Psoas muscle (tissue), 8 donors: Measurements from ENCODE around the gene NCS1. TPM values are rescaled to one million over a fixed set of nuclear protein-coding genes. Genes with fewer than 3 reads are reported as not detected.

ENCODE experiments used
- ATAC-seq, 4 donors: fragments of 200-7000 bp; cut with Tn5 transposase; one replicate each; pipeline ENCODE4 v1.9.1; 2020; ENCODE audit warnings: moderate library complexity in 3 of 4, mild to moderate bottlenecking in 2 of 4
- DNase-seq, 2 donors: peaks; one replicate each; pipeline ENCODE4 v3.0.0-alpha.2; 2020
- H3K27ac ChIP-seq: fragments of 200-600 bp; one replicate; pipeline ENCODE4 v1.8.0; 2022
- H3K27me3 ChIP-seq, 3 donors: fragments of 200-600 bp in 1 of 3; one replicate each; pipeline versions ENCODE4 v1.6.1 to v1.8.0; 2013 to 2022; ENCODE audit warnings: low read length in 2 of 3, mild to moderate bottlenecking in 2 of 3, moderate library complexity in 1 of 3; ENCODE audit not compliant: insufficient read depth in 3 of 3
- H3K36me3 ChIP-seq, 2 donors: fragments of 200-600 bp in 1 of 2; one replicate each; pipeline versions ENCODE4 v1.6.1 to v1.8.0; 2013 to 2022; ENCODE audit warnings: low read depth in 1 of 2, mild to moderate bottlenecking in 1 of 2, moderate library complexity in 1 of 2; ENCODE audit not compliant: insufficient read depth in 1 of 2
- H3K4me1 ChIP-seq: fragments of 200-600 bp; one replicate; pipeline ENCODE4 v1.8.0; 2022
- H3K4me3 ChIP-seq: fragments of 200-600 bp; one replicate; pipeline ENCODE4 v1.8.0; 2022; ENCODE audit warnings: mild to moderate bottlenecking
- H3K9me3 ChIP-seq: fragments of 200-600 bp; one replicate; pipeline ENCODE4 v1.8.0; 2022
- WGBS, 3 donors: extraction: QIAGEN DNeasy Blood & Tissue Kit; methylation state at CpG; one replicate each; pipeline versions ENCODE4 v1.1.6 to v1.1.7; 2013; 5-methylcytosine and 5-hydroxymethylcytosine counted together
- intact Hi-C, 2 donors: fragments of 100-400 bp; cut with DNase I; formaldehyde crosslinking; loops; one replicate each; pipeline versions ENCODE4 v1.11.0 to v1.14.2; 2022
- polyA plus RNA-seq, 3 donors: library from polyadenylated mRNA; stranded (reverse); fragments of 200-250 nt; gene quantifications; one replicate each; pipeline ENCODE4 v1.2.3, GENCODE V29; 2013
- total RNA-seq, 4 donors: library from RNA; stranded (reverse); fragmentation: NEBNext Ultra II Directional in 2 of 4; extraction: Animal tissue kit (Norgen Biotek cat#: 25700) in 2 of 4; gene quantifications; one replicate each; pipeline versions ENCODE4 v1.2.1 to v1.2.4, GENCODE V29; 2021 to 2023
- TF ChIP-seq, protein P1 (sequence below): fragments of 200-600 bp; IDR thresholded peaks from one replicate; pipeline ENCODE4 v1.8.0; 2022; ENCODE audit warnings: antibody characterized with exemption
- donor health status: healthy with polysubstance abuse.
- donor health status: DM: no; HTN: no; CAD: no; lungs with moderate emphysema.
- donor health status: Bipolar disorder and iron deficiency.
- donor health status: healthy.
- donor health status: DM: yes; HTN: yes; CAD: no.
- donor health status: DM: no; HTN: no; CAD: no.
- donor health status: DM: no; HTN: no; CAD: no.
- donor health status: DM: yes; HTN: yes; CAD: no.

The NCS1 gene
- total and polyA plus RNA-seq, 7 donors: 2.9 to 7.5 (median 3.8) TPM

DNA sequence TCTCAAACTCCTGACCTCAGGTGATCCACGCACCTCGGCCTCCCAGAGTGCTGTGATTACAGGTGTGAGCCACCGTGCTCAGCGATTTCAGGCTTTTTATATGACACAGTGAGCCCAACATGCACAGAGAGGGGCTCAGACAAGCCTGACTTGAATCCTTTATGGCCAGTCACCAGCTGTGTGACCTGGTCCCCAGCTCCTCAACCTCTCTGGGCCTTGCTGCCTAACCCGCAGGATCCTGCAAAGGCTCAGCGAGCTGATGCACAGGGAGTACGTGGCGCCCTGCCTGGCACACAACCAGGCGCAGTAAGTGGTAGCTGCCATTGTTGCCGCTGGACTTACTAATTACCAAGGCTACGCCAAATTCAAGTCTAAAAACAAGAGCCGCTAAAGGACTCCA lies 16.6 kb upstream of the NCS1 start:
- DNase-seq (no peak), ATAC-seq (no peak)
- no peaks in the 10 kb centered on the region for H3K36me3 ChIP-seq
- TF ChIP-seq, protein P1, sequence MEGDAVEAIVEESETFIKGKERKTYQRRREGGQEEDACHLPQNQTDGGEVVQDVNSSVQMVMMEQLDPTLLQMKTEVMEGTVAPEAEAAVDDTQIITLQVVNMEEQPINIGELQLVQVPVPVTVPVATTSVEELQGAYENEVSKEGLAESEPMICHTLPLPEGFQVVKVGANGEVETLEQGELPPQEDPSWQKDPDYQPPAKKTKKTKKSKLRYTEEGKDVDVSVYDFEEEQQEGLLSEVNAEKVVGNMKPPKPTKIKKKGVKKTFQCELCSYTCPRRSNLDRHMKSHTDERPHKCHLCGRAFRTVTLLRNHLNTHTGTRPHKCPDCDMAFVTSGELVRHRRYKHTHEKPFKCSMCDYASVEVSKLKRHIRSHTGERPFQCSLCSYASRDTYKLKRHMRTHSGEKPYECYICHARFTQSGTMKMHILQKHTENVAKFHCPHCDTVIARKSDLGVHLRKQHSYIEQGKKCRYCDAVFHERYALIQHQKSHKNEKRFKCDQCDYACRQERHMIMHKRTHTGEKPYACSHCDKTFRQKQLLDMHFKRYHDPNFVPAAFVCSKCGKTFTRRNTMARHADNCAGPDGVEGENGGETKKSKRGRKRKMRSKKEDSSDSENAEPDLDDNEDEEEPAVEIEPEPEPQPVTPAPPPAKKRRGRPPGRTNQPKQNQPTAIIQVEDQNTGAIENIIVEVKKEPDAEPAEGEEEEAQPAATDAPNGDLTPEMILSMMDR: no peak
- H3K9me3 ChIP-seq: no peaks in the 10 kb centered on the region
- H3K4me3 ChIP-seq: no peak overlapping the region
- H3K27me3 ChIP-seq: peaks cover 0 to 8% (median 0%) of the 10 kb centered on the region in 3 donors
- intact Hi-C loops: no loop called here
- H3K4me1 ChIP-seq: no peaks in the 10 kb centered on the region
- H3K27ac ChIP-seq: no peak overlapping the region
- WGBS, 3 donors: 86 to 96% (median 94%) methylated on average over 12 of the region's 12 CpGs

DNA sequence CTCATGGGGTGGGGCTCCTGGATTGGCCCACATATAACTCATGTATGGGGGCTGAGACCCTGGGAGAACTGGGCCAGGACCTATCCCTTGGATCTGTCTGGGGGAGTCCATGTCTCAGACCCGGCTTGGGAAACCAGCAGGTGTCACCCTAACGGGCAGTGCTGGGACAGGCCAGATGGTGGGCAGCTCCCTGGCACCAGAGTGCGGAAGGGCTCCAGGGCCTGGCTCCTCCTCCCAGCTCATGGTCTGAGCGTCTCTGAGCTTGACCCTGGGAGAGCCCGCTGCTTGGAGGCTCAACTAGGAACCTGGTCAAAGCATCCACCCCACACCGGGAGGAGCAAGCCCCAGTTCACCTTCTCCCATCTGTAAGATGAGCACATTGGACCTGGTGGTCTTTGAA lies 15.5 kb upstream of the NCS1 start:
- no peaks in the 10 kb centered on the region for H3K4me1 ChIP-seq
- no peaks in the 10 kb centered on the region for H3K36me3 ChIP-seq
- no peak overlapping the region for H3K27ac ChIP-seq
- H3K4me3 ChIP-seq: no peak overlapping the region
- TF ChIP-seq, protein P1: no peak
- peak in 1 of 2 donors; percentile 63 for DNase-seq
- intact Hi-C loops: no loop called here
- peak in 1 of 4 donors; percentile 47 for ATAC-seq
- peaks cover 0 to 8% (median 0%) of the 10 kb centered on the region in 3 donors for H3K27me3 ChIP-seq
- no peaks in the 10 kb centered on the region for H3K9me3 ChIP-seq
- WGBS, 3 donors: 26 to 35% (median 34%) methylated on average over 6 of the region's 6 CpGs

DNA sequence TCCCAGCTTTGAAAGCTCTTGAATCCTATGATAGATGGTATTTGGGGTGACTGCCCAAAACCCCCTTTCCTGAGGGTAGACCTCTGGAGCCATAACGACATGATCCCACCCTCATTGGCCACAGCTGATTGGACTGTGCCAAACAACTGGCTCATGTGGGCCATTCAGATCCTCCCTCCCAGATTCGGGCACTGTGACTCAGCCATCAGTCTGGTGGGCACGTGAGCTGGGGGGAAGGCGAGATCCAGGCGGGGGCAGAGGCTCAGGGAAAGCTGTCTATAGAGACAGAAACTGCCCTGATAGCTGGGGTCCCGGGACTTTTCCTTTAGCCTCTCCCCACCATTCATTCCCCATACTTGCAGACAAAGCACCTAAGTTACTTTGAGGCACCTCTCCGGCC lies 15.1 kb upstream of the NCS1 start:
- Histone ChIP-seq H3K4me1 (no peaks in the 10 kb centered on the region), H3K9me3 (no peaks in the 10 kb centered on the region), H3K36me3 (no peaks in the 10 kb centered on the region), H3K4me3 (no peak overlapping the region), H3K27ac (no peak overlapping the region), H3K27me3 (peaks cover 0 to 8% (median 0%) of the 10 kb centered on the region in 3 donors)
- WGBS, 3 donors: 44 to 63% (median 61%) methylated on average over 7 of the region's 7 CpGs
- TF ChIP-seq, protein P1: no peak
- ATAC-seq: no peak
- no peak for DNase-seq
- intact Hi-C loops: no loop called here

DNA sequence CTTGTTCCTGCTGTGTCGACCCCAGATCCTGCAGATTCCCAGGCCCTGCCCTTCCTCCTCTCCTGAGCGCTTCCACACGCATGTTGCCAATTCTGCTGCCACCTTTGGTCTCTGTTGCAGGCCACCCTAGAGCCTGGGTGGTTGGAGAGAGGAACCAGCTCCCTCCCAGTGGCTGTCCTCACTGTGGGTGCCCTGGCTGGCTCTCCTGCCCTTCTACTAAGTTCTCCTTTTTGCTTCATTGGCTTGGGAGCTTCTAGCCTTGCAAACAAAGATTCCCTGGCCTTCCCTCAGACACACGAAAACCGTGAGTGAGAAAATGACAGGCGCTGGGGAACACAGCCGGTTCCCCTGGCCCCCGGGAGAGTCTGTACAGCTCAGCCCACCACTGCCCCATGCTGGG lies 14.2 kb upstream of the NCS1 start:
- no peaks in the 10 kb centered on the region for H3K36me3 ChIP-seq
- ATAC-seq: no peak
- H3K4me3 ChIP-seq: no peak overlapping the region
- TF ChIP-seq, protein P1: no peak
- 85 to 88% (median 86%) methylated on average over 6 to 8 of the region's 8 CpGs for WGBS, 3 donors
- H3K27ac ChIP-seq: no peak overlapping the region
- H3K9me3 ChIP-seq: no peaks in the 10 kb centered on the region
- intact Hi-C loops: no loop called here
- no peak for DNase-seq
- H3K4me1 ChIP-seq: no peaks in the 10 kb centered on the region
- peaks cover 0 to 8% (median 0%) of the 10 kb centered on the region in 3 donors for H3K27me3 ChIP-seq

DNA sequence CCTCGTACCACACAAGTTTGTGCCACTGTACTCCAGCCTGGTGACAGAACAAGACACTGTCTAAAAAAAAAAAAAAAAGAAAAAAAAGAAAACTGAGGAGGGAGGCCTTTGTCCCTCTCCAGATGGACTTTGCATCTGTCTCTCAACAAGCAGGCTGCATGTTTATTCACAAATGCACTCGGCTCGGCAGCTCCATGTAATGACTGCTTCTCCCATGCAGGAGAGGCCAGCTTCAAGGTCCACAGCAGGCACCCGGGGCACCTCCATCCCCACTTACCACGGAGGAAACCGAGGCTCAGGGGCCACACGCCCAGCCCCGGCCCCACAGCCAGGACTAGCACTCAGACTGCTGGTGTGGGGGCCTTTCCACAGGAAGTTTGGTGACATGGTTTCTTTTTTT lies 13.1 kb upstream of the NCS1 start:
- Histone ChIP-seq H3K27ac (no peak overlapping the region), H3K9me3 (no peaks in the 10 kb centered on the region), H3K4me1 (no peaks in the 10 kb centered on the region), H3K27me3 (peaks cover 0 to 8% (median 0%) of the 10 kb centered on the region in 3 donors), H3K36me3 (no peaks in the 10 kb centered on the region), H3K4me3 (no peak overlapping the region)
- ATAC-seq: no peak
- no peak for DNase-seq
- 82 to 89% (median 85%) methylated on average over 8 of the region's 8 CpGs for WGBS, 3 donors
- intact Hi-C loops: no loop called here
- TF ChIP-seq, protein P1: no peak
